HCT116 (cell line): Measurements from ENCODE around the gene INS. TPM values are rescaled to one million over a fixed set of nuclear protein-coding genes. Genes with fewer than 3 reads are reported as not detected.

ENCODE experiments used
- ATAC-seq: fragments of 200-7000 bp; cut with Tn5 transposase; 2 replicates; pipeline ENCODE4 v1.9.1; 2020; ENCODE audit warnings: mild to moderate bottlenecking, moderate library complexity
- BruUV-seq: library from RNA; stranded (reverse); fragments of 400-500 nt; replicated peaks from 2 replicates; lab custom pipeline; 2021; lab: Mats Ljungman, UMichigan
- CTCF ChIA-PET: fragments of 300-600 bp; sonication (Branson Sonifier 250); formaldehyde crosslinking; loops from one replicate; lab custom pipeline; 2021; ENCODE audit warnings: antibody characterized with exemption; lab: Charles Lee
- POLR2A ChIA-PET: fragments of 300-600, 350-600 bp; sonication (Branson Sonifier 250); formaldehyde crosslinking; loops from one replicate; lab custom pipeline; 2021; ENCODE audit warnings: antibody characterized with exemption; lab: Charles Lee
- RAD21 ChIA-PET, 2 experiments: fragments of 300-600 bp; sonication (Branson Sonifier 250); formaldehyde crosslinking; loops; one replicate each; lab custom pipeline; 2023; ENCODE audit warnings: low total read pairs in 2 of 2; ENCODE audit not compliant: uncharacterized antibody in 2 of 2, unreplicated experiment in 2 of 2, low non-redundant PET in 1 of 2; lab: Charles Lee
- DNase-seq: peaks from one replicate; pipeline ENCODE4 v3.0.0-alpha.2; 2010; ENCODE audit warnings: low read depth, low spot score
- H2AFZ ChIP-seq: fragments of 200-600 bp; shearing (Covaris generic), sonication (generic); 2 replicates; pipeline ENCODE4 v1.6.1; 2017; ENCODE audit warnings: low read depth, mixed run types, mixed read lengths, antibody characterized with exemption, low read length; ENCODE audit not compliant: poor library complexity, severe bottlenecking
- H3K27ac ChIP-seq: 2 replicates; pipeline ENCODE4 v1.5.1; 2012; ENCODE audit warnings: low read depth, low read length
- H3K27me3 ChIP-seq: fragments of 200-600 bp; sonication (generic); 2 replicates; pipeline ENCODE4 v1.6.1; 2016; ENCODE audit warnings: mixed run types, low read length, mixed read lengths; ENCODE audit not compliant: insufficient read depth
- H3K36me3 ChIP-seq, 2 experiments: fragments of 200-500 bp in 1 of 2; fragments of 200-600 bp in 1 of 2; sonication (Bioruptor generic) in 1 of 2; sonication (generic) in 1 of 2; 2 replicates each; pipeline versions ENCODE4 v1.5.1 to v1.6.1; 2014 to 2016; ENCODE audit warnings: low read length in 2 of 2, inconsistent platforms in 1 of 2, mixed read lengths in 1 of 2, mixed run types in 1 of 2; ENCODE audit not compliant: insufficient read depth in 2 of 2, control insufficient read depth in 1 of 2
- H3K4me1 ChIP-seq, 2 experiments: fragments of 200-600 bp in 1 of 2; sonication (generic) in 1 of 2; 2 replicates each; pipeline versions ENCODE4 v1.5.1 to v1.6.1; 2012 to 2017; ENCODE audit warnings: low read length in 2 of 2, inconsistent platforms in 1 of 2, mild to moderate bottlenecking in 1 of 2, mixed read lengths in 1 of 2, mixed run types in 1 of 2, moderate library complexity in 1 of 2; ENCODE audit not compliant: insufficient read depth in 2 of 2, control insufficient read depth in 1 of 2
- H3K4me2 ChIP-seq: fragments of 200-600 bp; sonication (generic); 2 replicates; pipeline ENCODE4 v1.6.1; 2017; ENCODE audit warnings: mixed run types, low read length, mixed read lengths
- H3K4me3 ChIP-seq, 2 experiments: fragments of 200-600 bp in 1 of 2; sonication (generic) in 1 of 2; replicated peaks in 1 of 2; 2 replicates each; pipeline ENCODE4 v1.5.1; 2011 to 2016; ENCODE audit warnings: low read length in 2 of 2, control low read depth in 1 of 2, low read depth in 1 of 2, mild to moderate bottlenecking in 1 of 2, mixed read lengths in 1 of 2, mixed run types in 1 of 2
- H3K79me2 ChIP-seq: fragments of 200-600 bp; sonication (generic); 2 replicates; pipeline ENCODE4 v1.6.1; 2017; ENCODE audit warnings: mild to moderate bottlenecking, mixed run types, low read length, moderate library complexity, mixed read lengths; ENCODE audit not compliant: insufficient read depth
- H3K9ac ChIP-seq: fragments of 200-600 bp; sonication (generic); 2 replicates; pipeline ENCODE4 v1.6.1; 2016; ENCODE audit warnings: low read length, mixed read lengths
- H3K9me2 ChIP-seq: fragments of 200-600 bp; sonication (generic), shearing (Covaris generic); 2 replicates; pipeline ENCODE4 v1.6.1; 2017; ENCODE audit warnings: mixed run types, mild to moderate bottlenecking, moderate library complexity; ENCODE audit not compliant: insufficient read depth
- H3K9me3 ChIP-seq, 2 experiments: fragments of 200-500 bp in 1 of 2; fragments of 200-600 bp in 1 of 2; sonication (Bioruptor generic) in 1 of 2; sonication (generic) in 1 of 2; 2 replicates each; pipeline ENCODE4 v1.6.1; 2014 to 2017; ENCODE audit warnings: low read length in 2 of 2, mixed read lengths in 2 of 2, inconsistent platforms in 1 of 2, low read depth in 1 of 2, mild to moderate bottlenecking in 1 of 2, mixed run types in 1 of 2, moderate library complexity in 1 of 2; ENCODE audit not compliant: control insufficient read depth in 1 of 2, insufficient read depth in 1 of 2
- H4K20me1 ChIP-seq: fragments of 200-600 bp; sonication (generic), shearing (Covaris generic); 2 replicates; pipeline ENCODE4 v1.6.1; 2017; ENCODE audit warnings: mixed run types, mild to moderate bottlenecking, moderate library complexity; ENCODE audit not compliant: insufficient read depth
- ATF3 ChIP-seq: IDR thresholded peaks from 2 replicates; pipeline ENCODE4 v1.6.1; 2012
- CTCF ChIP-seq, 3 experiments: fragments of 200-600 bp in 1 of 3; sonication (generic) in 1 of 3; IDR thresholded peaks in 2 of 3; conservative IDR thresholded peaks in 1 of 3; 2 replicates each; pipeline ENCODE4 v1.5.1; 2012 to 2017; ENCODE audit warnings: low read depth in 2 of 3, low read length in 2 of 3, antibody characterized with exemption in 1 of 3, borderline replicate concordance in 1 of 3, control low read depth in 1 of 3, mild to moderate bottlenecking in 1 of 3, mixed read lengths in 1 of 3, mixed run types in 1 of 3, moderate library complexity in 1 of 3; ENCODE audit not compliant: insufficient read depth in 1 of 3
- EGR1 ChIP-seq: IDR thresholded peaks from 2 replicates; pipeline ENCODE4 v1.6.1; 2012; ENCODE audit warnings: low read depth
- ELF1 ChIP-seq: IDR thresholded peaks from 2 replicates; pipeline ENCODE4 v1.6.1; 2012; ENCODE audit warnings: low read depth, borderline replicate concordance
- EZH2 ChIP-seq: fragments of 200-600 bp; sonication (generic); IDR thresholded peaks from 2 replicates; pipeline ENCODE4 v1.6.1; 2017; ENCODE audit warnings: antibody characterized with exemption, mixed run types
- EZH2phosphoT487 ChIP-seq: fragments of 200-600 bp; IDR thresholded peaks from 2 replicates; pipeline ENCODE4 v1.6.1; 2018; ENCODE audit warnings: antibody characterized with exemption, borderline replicate concordance
- JUND ChIP-seq: IDR thresholded peaks from 2 replicates; pipeline ENCODE4 v1.6.1; 2012
- MAX ChIP-seq: IDR thresholded peaks from 2 replicates; pipeline ENCODE4 v1.6.1; 2012
- POLR2A ChIP-seq: IDR thresholded peaks from 2 replicates; pipeline ENCODE4 v1.7.0; 2011; ENCODE audit warnings: borderline replicate concordance; ENCODE audit not compliant: insufficient read depth, insufficient read length; ENCODE audit errors: extremely low read depth
- POLR2AphosphoS5 ChIP-seq: IDR thresholded peaks from 2 replicates; pipeline ENCODE4 v1.6.1; 2011; ENCODE audit warnings: mild to moderate bottlenecking, low read depth, low read length, moderate library complexity
- RAD21 ChIP-seq: IDR thresholded peaks from 2 replicates; pipeline ENCODE4 v1.6.1; 2012; ENCODE audit warnings: low read depth, mild to moderate bottlenecking
- REST ChIP-seq: IDR thresholded peaks from 2 replicates; pipeline ENCODE4 v1.6.1; 2012; ENCODE audit warnings: low read depth
- SIN3A ChIP-seq: IDR thresholded peaks from 2 replicates; pipeline ENCODE4 v1.6.1; 2012; ENCODE audit warnings: low read depth
- SP1 ChIP-seq: IDR thresholded peaks from 2 replicates; pipeline ENCODE4 v1.6.1; 2012; ENCODE audit warnings: low read depth
- SRF ChIP-seq: IDR thresholded peaks from 2 replicates; pipeline ENCODE4 v1.6.1; 2012; ENCODE audit warnings: low read depth
- TCF7L2 ChIP-seq: IDR thresholded peaks from 2 replicates; pipeline ENCODE4 v1.7.0; 2011; ENCODE audit warnings: borderline replicate concordance, inconsistent platforms; ENCODE audit not compliant: insufficient read depth, insufficient read length; ENCODE audit errors: extremely low read depth
- YY1 ChIP-seq: IDR thresholded peaks from 2 replicates; pipeline ENCODE4 v1.6.1; 2011; ENCODE audit warnings: low read length, low read depth, moderate library complexity, mild to moderate bottlenecking; ENCODE audit not compliant: insufficient replicate concordance; ENCODE audit errors: extremely low read depth
- ZNF274 ChIP-seq: fragments of 200-500 bp; sonication (Bioruptor generic); IDR thresholded peaks from 2 replicates; pipeline ENCODE4 v1.6.1; 2014; ENCODE audit warnings: mild to moderate bottlenecking, low read depth, low read length, inconsistent platforms
- intact Hi-C: fragments of 100-400 bp; cut with micrococcal nuclease; formaldehyde crosslinking; loops from 2 replicates; pipeline ENCODE4 v1.10.0; 2022
- total RNA-seq: library from RNA; stranded (reverse); gene quantifications from one replicate; pipeline ENCODE4 v1.2.1, GENCODE V29; 2021; ENCODE audit not compliant: unreplicated experiment

The INS gene
- total RNA-seq, 1 experiment from 2014 or later: 0.44 TPM

GRCh38 chr11:2135018-2135569, 25.9 kb downstream of the INS start:
- DNase-seq (no peak), ATAC-seq (no peak)
- Histone ChIP-seq H4K20me1 (no peaks in the 10 kb centered on the region), H3K4me1 (peaks cover 0 to 16% of the 10 kb centered on the region in 2 experiments; a peak in 2 of 4 replicates), H3K36me3 (no peaks in the 10 kb centered on the region), H3K27me3 (no peaks in the 10 kb centered on the region), H3K79me2 (no peaks in the 10 kb centered on the region), H2AFZ (no peak overlapping the region), H3K9me3 (no peaks in the 10 kb centered on the region), H3K4me2 (no peak overlapping the region), H3K9ac (no peak overlapping the region), H3K4me3 (no peak overlapping the region), H3K27ac (no peak overlapping the region), H3K9me2 (no peaks in the 10 kb centered on the region)
- BruUV-seq: no TSS peak
- TF ChIP-seq POLR2A: no peak
- no peak for TF ChIP-seq SP1
- TF ChIP-seq EGR1: no peak
- no peak for TF ChIP-seq ELF1
- no peak for TF ChIP-seq POLR2AphosphoS5
- no peak for TF ChIP-seq SIN3A
- TF ChIP-seq MAX: no peak
- TF ChIP-seq RAD21: no peak
- TF ChIP-seq SRF: no peak
- TF ChIP-seq REST: no peak
- TF ChIP-seq EZH2: no peak
- no peak for TF ChIP-seq EZH2phosphoT487
- no peak for TF ChIP-seq JUND
- no peak for TF ChIP-seq TCF7L2
- no peak for TF ChIP-seq ZNF274
- TF ChIP-seq YY1: no peak
- no peak for TF ChIP-seq ATF3
- no peak for TF ChIP-seq CTCF (IDR thresholded peaks at IDR 0.05 in 2 of 3, conservative IDR thresholded peaks at IDR 0.05 in 1 of 3; ENCODE audit: borderline replicate concordance in 1 of 3, insufficient read depth in 1 of 3, low read depth in 2 of 3, low read length in 2 of 3)
- ChIA-PET CTCF (no interaction called here), RAD21 (no interaction called here), POLR2A (no interaction called here)
- intact Hi-C loops: loop anchor here (5.0 kb wide), 1 partner anchor 48 kb away; no protein-coding TSS in a partner anchor
